HepG2 (cell line): ENCODE results near the gene ZNF618. TPM values are rescaled to one million over a fixed set of nuclear protein-coding genes. Genes with fewer than 3 reads are reported as not detected.

Source experiments
- ATAC-seq: fragments of 200-7000 bp; cut with Tn5 transposase; 3 replicates; pipeline ENCODE4 v1.9.1; 2020; ENCODE audit warnings: mild to moderate bottlenecking, moderate library complexity
- BruUV-seq: library from RNA; stranded (reverse); fragments of 400-500 nt; replicated peaks from 2 replicates; lab custom pipeline; 2021; lab: Mats Ljungman, UMichigan
- CTCF ChIA-PET: fragments of 300-600 bp; formaldehyde crosslinking; extraction: SDS; loops from one replicate; lab custom pipeline; 2021; ENCODE audit warnings: low total read pairs, inconsistent platforms, low intra/inter-chr PET ratio; lab: Yijun Ruan, JAX
- POLR2A ChIA-PET: fragments of 350-600 bp; sonication (Branson Sonifier 250); formaldehyde crosslinking; loops from one replicate; lab custom pipeline; 2020; ENCODE audit warnings: antibody characterized with exemption, inconsistent platforms; lab: Yijun Ruan, JAX
- DNase-seq: peaks from one replicate; pipeline ENCODE4 v3.0.0-alpha.2; 2015; ENCODE audit warnings: low spot score
- FAIRE-seq: peaks from 3 replicates; lab custom pipeline; 2011; peaks lifted over from hg19 to GRCh38; lab: Jason Lieb, UNC
- H2AFZ ChIP-seq: one replicate; pipeline ENCODE4 v1.6.1; 2011; ENCODE audit warnings: low read length, inconsistent platforms
- H3K27ac ChIP-seq: fragments of 300-600 bp; 3 replicates; pipeline ENCODE4 v1.8.0; 2011; ENCODE audit warnings: mixed run types, mild to moderate bottlenecking, mixed read lengths, low read length, inconsistent platforms; ENCODE audit not compliant: insufficient read depth; ENCODE audit errors: extremely low read length
- H3K27me3 ChIP-seq, 2 experiments: fragments of 200-600 bp in 1 of 2; 2 replicates in 1 of 2; 3 replicates in 1 of 2; pipeline versions ENCODE4 v1.6.0 to v1.8.0; 2011; ENCODE audit warnings: low read length in 2 of 2, mild to moderate bottlenecking in 2 of 2, moderate library complexity in 2 of 2, inconsistent platforms in 1 of 2; ENCODE audit not compliant: insufficient read depth in 2 of 2, control insufficient read depth in 1 of 2
- H3K36me3 ChIP-seq, 2 experiments: fragments of 200-600 bp in 1 of 2; replicated peaks in 1 of 2; 2 replicates in 1 of 2; 3 replicates in 1 of 2; pipeline versions ENCODE4 v1.5.1 to v1.8.0; 2011; ENCODE audit warnings: low read length in 2 of 2, inconsistent platforms in 1 of 2; ENCODE audit not compliant: insufficient read depth in 2 of 2, control insufficient read depth in 1 of 2
- H3K4me1 ChIP-seq: 2 replicates; pipeline ENCODE4 v1.5.1; 2012; ENCODE audit warnings: low read length, inconsistent platforms; ENCODE audit not compliant: insufficient read depth
- H3K4me2 ChIP-seq: 2 replicates; pipeline ENCODE4 v1.6.0; 2011; ENCODE audit warnings: low read depth, low read length, inconsistent platforms
- H3K4me3 ChIP-seq, 3 experiments: fragments of 200-600 bp in 1 of 3; sonication (generic), shearing (Covaris generic) in 1 of 3; replicated peaks in 1 of 3; 2 replicates each; pipeline ENCODE4 v1.5.1; 2011 to 2016; ENCODE audit warnings: low read length in 3 of 3, inconsistent platforms in 2 of 3, low read depth in 2 of 3, mild to moderate bottlenecking in 2 of 3, control low read depth in 1 of 3, mixed read lengths in 1 of 3; ENCODE audit not compliant: insufficient read depth in 1 of 3
- H3K79me2 ChIP-seq: one replicate; pipeline ENCODE4 v1.6.1; 2011; ENCODE audit warnings: low read length, inconsistent platforms; ENCODE audit not compliant: insufficient read depth
- H3K9ac ChIP-seq: 2 replicates; pipeline ENCODE4 v1.6.0; 2011; ENCODE audit warnings: mild to moderate bottlenecking, low read depth, low read length, inconsistent platforms; ENCODE audit not compliant: insufficient read depth
- H3K9me3 ChIP-seq: 2 replicates; pipeline ENCODE4 v1.5.1; 2012; ENCODE audit warnings: mild to moderate bottlenecking, low read length
- H4K20me1 ChIP-seq: 2 replicates; pipeline ENCODE4 v1.6.0; 2011; ENCODE audit warnings: inconsistent platforms, mild to moderate bottlenecking, low read length, moderate library complexity; ENCODE audit not compliant: insufficient read depth
- GPN1 ChIP-seq: sonication (generic); formaldehyde crosslinking; IDR thresholded peaks from 2 replicates; pipeline ENCODE4 v1.5.1; 2020; ENCODE audit warnings: missing genetic modification reagents, borderline replicate concordance
- ZNF629 ChIP-seq: sonication (generic); formaldehyde crosslinking; conservative IDR thresholded peaks from 2 replicates; pipeline ENCODE4 v1.5.0; 2020; ENCODE audit warnings: missing genetic modification reagents
- WGBS: methylation state at CpG from one replicate; pipeline ENCODE4 v1.1.6; 2017; ENCODE audit warnings: low lambda C conversion rate; 5-methylcytosine and 5-hydroxymethylcytosine counted together
- in situ Hi-C: cut with HindIII; loops from 2 replicates; pipeline ENCODE4 v1.10.0; 2017; ENCODE audit warnings: low pct_unique_long_range_greater_than_20kb; ENCODE audit not compliant: extremely low pct_ligation_motif_present
- intact Hi-C: fragments of 100-400 bp; cut with micrococcal nuclease; formaldehyde crosslinking; loops from one replicate; pipeline ENCODE4 v1.10.0; 2022; ENCODE audit not compliant: unreplicated experiment
- polyA plus RNA-seq, 8 experiments: library from polyadenylated mRNA; depleted of rRNA in 3 of 8; stranded (reverse) in 7 of 8; unstranded in 1 of 8; fragments of >200 nt; fragmentation: Illumina TruSeq in 4 of 8; extraction: Trizol in 4 of 8; gene quantifications; 2 replicates each; pipeline versions ENCODE4 v1.2.1 to v1.2.3, GENCODE V29; 2011 to 2016; ENCODE audit warnings: low read depth in 4 of 8, missing spikeins in 1 of 8, mixed read lengths in 1 of 8; ENCODE audit not compliant: insufficient read depth in 1 of 8
- total RNA-seq, 5 experiments: library from RNA; depleted of rRNA; stranded (reverse); fragments of >200 nt; fragmentation: Illumina TruSeq; extraction: Trizol; gene quantifications; 2 replicates each; pipeline ENCODE4 v1.2.3, GENCODE V29; 2016; ENCODE audit warnings: low read depth in 1 of 5
- TF ChIP-seq, protein P1 (sequence below): sonication (generic); formaldehyde crosslinking; IDR thresholded peaks from 2 replicates; pipeline ENCODE4 v1.4.0; 2020; ENCODE audit warnings: missing genetic modification reagents
- TF ChIP-seq, protein P2 (sequence below): sonication (generic); formaldehyde crosslinking; IDR thresholded peaks from 2 replicates; pipeline ENCODE4 v1.5.0; 2020; ENCODE audit warnings: mild to moderate bottlenecking, low read depth, missing genetic modification reagents, borderline replicate concordance

The ZNF618 gene
- total and polyA plus RNA-seq, 2 of the 13 experiments (the other 11 are each of a cell fraction or from before 2014, with no cell fraction given), result 0.07 TPM

DNA sequence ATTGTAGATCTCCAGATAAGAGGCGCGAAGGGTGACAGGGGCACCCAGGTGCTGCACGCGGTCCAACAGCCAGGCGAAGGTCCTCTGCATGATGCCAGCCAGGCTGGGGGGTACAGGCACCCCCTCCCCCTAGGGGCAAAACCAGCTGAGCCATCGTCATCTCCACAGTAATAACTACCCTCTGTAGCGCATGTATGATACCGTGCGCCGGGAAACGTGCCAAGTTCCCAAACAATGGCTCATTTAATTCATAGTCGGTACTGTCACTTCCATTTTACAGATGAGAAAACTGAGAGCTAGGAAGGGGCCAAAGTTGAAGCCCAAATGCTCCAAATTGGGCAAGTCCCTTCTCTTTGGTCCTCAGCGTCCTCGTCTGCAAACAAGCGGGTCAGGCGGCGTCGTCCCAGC lies 221.5 kb downstream of the ZNF618 start:
- BruUV-seq, result no TSS peak
- Histone ChIP-seq H4K20me1 (no peaks in the 10 kb centered on the region), H3K4me1 (peaks cover 53% of the 10 kb centered on the region), H3K4me2 (no peak overlapping the region), H2AFZ (no peak overlapping the region), H3K27me3 (no peaks in the 10 kb centered on the region), H3K9me3 (peaks cover 8% of the 10 kb centered on the region), H3K79me2 (no peaks in the 10 kb centered on the region), H3K4me3 (no peak overlapping the region), H3K9ac (no peak overlapping the region), H3K36me3 (peaks cover 3% of the 10 kb centered on the region in 2 experiments; a peak in 1 of 5 replicates), H3K27ac (no peak overlapping the region)
- intact Hi-C loops, result no loop called here
- TF ChIP-seq ZNF629 (CRISPR knock-in tag), result peak; percentile 93
- TF ChIP-seq, protein P1, sequence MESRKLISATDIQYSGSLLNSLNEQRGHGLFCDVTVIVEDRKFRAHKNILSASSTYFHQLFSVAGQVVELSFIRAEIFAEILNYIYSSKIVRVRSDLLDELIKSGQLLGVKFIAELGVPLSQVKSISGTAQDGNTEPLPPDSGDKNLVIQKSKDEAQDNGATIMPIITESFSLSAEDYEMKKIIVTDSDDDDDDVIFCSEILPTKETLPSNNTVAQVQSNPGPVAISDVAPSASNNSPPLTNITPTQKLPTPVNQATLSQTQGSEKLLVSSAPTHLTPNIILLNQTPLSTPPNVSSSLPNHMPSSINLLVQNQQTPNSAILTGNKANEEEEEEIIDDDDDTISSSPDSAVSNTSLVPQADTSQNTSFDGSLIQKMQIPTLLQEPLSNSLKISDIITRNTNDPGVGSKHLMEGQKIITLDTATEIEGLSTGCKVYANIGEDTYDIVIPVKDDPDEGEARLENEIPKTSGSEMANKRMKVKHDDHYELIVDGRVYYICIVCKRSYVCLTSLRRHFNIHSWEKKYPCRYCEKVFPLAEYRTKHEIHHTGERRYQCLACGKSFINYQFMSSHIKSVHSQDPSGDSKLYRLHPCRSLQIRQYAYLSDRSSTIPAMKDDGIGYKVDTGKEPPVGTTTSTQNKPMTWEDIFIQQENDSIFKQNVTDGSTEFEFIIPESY (CRISPR knock-in tag), result peak; percentile 51; the same call in 1 of the 2 replicates
- no peak for TF ChIP-seq GPN1
- TF ChIP-seq, protein P2, sequence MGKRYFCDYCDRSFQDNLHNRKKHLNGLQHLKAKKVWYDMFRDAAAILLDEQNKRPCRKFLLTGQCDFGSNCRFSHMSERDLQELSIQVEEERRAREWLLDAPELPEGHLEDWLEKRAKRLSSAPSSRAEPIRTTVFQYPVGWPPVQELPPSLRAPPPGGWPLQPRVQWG (CRISPR knock-in tag), result no peak
- WGBS, result 94% methylated on average over 18 of the region's 18 CpGs
- no peak for DNase-seq
- ATAC-seq, result no peak
- no peak for FAIRE-seq
- ChIA-PET POLR2A (interaction anchor here (2.0 kb wide), 1 partner anchor 21 kb away, joined by 5 read pairs; no protein-coding TSS in a partner anchor), CTCF (no interaction called here)
- in situ Hi-C loops, result loop anchor here (5.0 kb wide), 1 partner anchor 195 kb away; no protein-coding TSS in a partner anchor
